ENCODE data around the gene UBL4B.

Gene UBL4B

GRCh38 chr1:110089561-110090275 lies 22.5 kb upstream of the UBL4B start:
- no peak for TF ChIP-seq CREB1 (IDR thresholded peaks at IDR 0.05; ENCODE audit: low read depth)
- no peak for TF ChIP-seq CEBPB (IDR thresholded peaks at IDR 0.05)
- no peak for TF ChIP-seq MAX (IDR thresholded peaks at IDR 0.05)
- TF ChIP-seq YY1 (IDR thresholded peaks at IDR 0.05; ENCODE audit: low read depth), result no peak
- TF ChIP-seq REST (IDR thresholded peaks at IDR 0.05; ENCODE audit: low read depth), result no peak
- no peak for TF ChIP-seq TEAD4 (IDR thresholded peaks at IDR 0.05)
- no peak for TF ChIP-seq TAF1 (IDR thresholded peaks at IDR 0.05; ENCODE audit: low read depth)
- no peak for TF ChIP-seq TCF12 (IDR thresholded peaks at IDR 0.05; ENCODE audit: low read depth)
- no peak for TF ChIP-seq EGR1 (IDR thresholded peaks at IDR 0.05)
- TF ChIP-seq RAD21 (IDR thresholded peaks at IDR 0.05; ENCODE audit: low read depth), result no peak
- TF ChIP-seq FOXM1 (IDR thresholded peaks at IDR 0.05; ENCODE audit: borderline replicate concordance, low read depth), result no peak
- TF ChIP-seq NFIC (IDR thresholded peaks at IDR 0.05), result no peak
- no peak for TF ChIP-seq EP300 (IDR thresholded peaks at IDR 0.05; ENCODE audit: borderline replicate concordance)

- TF ChIP-seq RAD21 (IDR thresholded peaks at IDR 0.05; ENCODE audit: low read depth), result no peak
- TF ChIP-seq TCF12 (IDR thresholded peaks at IDR 0.05; ENCODE audit: low read depth), result no peak
- no peak for TF ChIP-seq EGR1 (IDR thresholded peaks at IDR 0.05)
- no peak for TF ChIP-seq TEAD4 (IDR thresholded peaks at IDR 0.05)
- TF ChIP-seq TAF1 (IDR thresholded peaks at IDR 0.05; ENCODE audit: low read depth), result no peak
- TF ChIP-seq EP300 (IDR thresholded peaks at IDR 0.05; ENCODE audit: borderline replicate concordance), result no peak
- TF ChIP-seq USF1 (IDR thresholded peaks at IDR 0.05), result no peak
- TF ChIP-seq YY1 (IDR thresholded peaks at IDR 0.05; ENCODE audit: low read depth), result no peak
- no peak for TF ChIP-seq ZBTB7A (IDR thresholded peaks at IDR 0.05; ENCODE audit: low read depth)
- no peak for TF ChIP-seq MAX (IDR thresholded peaks at IDR 0.05)
- TF ChIP-seq FOXM1 (IDR thresholded peaks at IDR 0.05; ENCODE audit: borderline replicate concordance, low read depth), result no peak
- no peak for TF ChIP-seq NFIC (IDR thresholded peaks at IDR 0.05)
- no peak for TF ChIP-seq CREB1 (IDR thresholded peaks at IDR 0.05; ENCODE audit: low read depth)
- no peak for TF ChIP-seq CEBPB (IDR thresholded peaks at IDR 0.05)
- no peak for TF ChIP-seq REST (IDR thresholded peaks at IDR 0.05; ENCODE audit: low read depth)
Measured at GRCh38 chr1:110091381-110091780, 20.9 kb upstream of the UBL4B start.

GRCh38 chr1:110091791-110092190 lies 20.5 kb upstream of the UBL4B start:
- no peak for TF ChIP-seq EGR1 (IDR thresholded peaks at IDR 0.05)
- TF ChIP-seq NFIC (IDR thresholded peaks at IDR 0.05), result no peak
- TF ChIP-seq FOXM1 (IDR thresholded peaks at IDR 0.05; ENCODE audit: borderline replicate concordance, low read depth), result no peak
- TF ChIP-seq YY1 (IDR thresholded peaks at IDR 0.05; ENCODE audit: low read depth), result no peak
- no peak for TF ChIP-seq CREB1 (IDR thresholded peaks at IDR 0.05; ENCODE audit: low read depth)
- TF ChIP-seq TAF1 (IDR thresholded peaks at IDR 0.05; ENCODE audit: low read depth), result no peak
- no peak for TF ChIP-seq EP300 (IDR thresholded peaks at IDR 0.05; ENCODE audit: borderline replicate concordance)
- TF ChIP-seq ZBTB7A (IDR thresholded peaks at IDR 0.05; ENCODE audit: low read depth), result no peak
- no peak for TF ChIP-seq TCF12 (IDR thresholded peaks at IDR 0.05; ENCODE audit: low read depth)
- no peak for TF ChIP-seq TEAD4 (IDR thresholded peaks at IDR 0.05)
- no peak for TF ChIP-seq CEBPB (IDR thresholded peaks at IDR 0.05)

- TF ChIP-seq NFIC (IDR thresholded peaks at IDR 0.05) (no peak), CREB1 (IDR thresholded peaks at IDR 0.05; ENCODE audit: low read depth) (no peak)
Measured at GRCh38 chr1:110092991-110093390, 19.3 kb upstream of the UBL4B start.

- TF ChIP-seq CREB1 (IDR thresholded peaks at IDR 0.05; ENCODE audit: low read depth), result no peak
- no peak for TF ChIP-seq EGR1 (IDR thresholded peaks at IDR 0.05)
- TF ChIP-seq ZBTB7A (IDR thresholded peaks at IDR 0.05; ENCODE audit: low read depth), result no peak
- no peak for TF ChIP-seq RAD21 (IDR thresholded peaks at IDR 0.05; ENCODE audit: low read depth)
- no peak for TF ChIP-seq REST (IDR thresholded peaks at IDR 0.05; ENCODE audit: low read depth)
- TF ChIP-seq CEBPB (IDR thresholded peaks at IDR 0.05), result no peak
- TF ChIP-seq FOXM1 (IDR thresholded peaks at IDR 0.05; ENCODE audit: borderline replicate concordance, low read depth), result no peak
- no peak for TF ChIP-seq USF1 (IDR thresholded peaks at IDR 0.05)
- no peak for TF ChIP-seq TEAD4 (IDR thresholded peaks at IDR 0.05)
- no peak for TF ChIP-seq TAF1 (IDR thresholded peaks at IDR 0.05; ENCODE audit: low read depth)
- TF ChIP-seq NFIC (IDR thresholded peaks at IDR 0.05), result no peak
- TF ChIP-seq MAX (IDR thresholded peaks at IDR 0.05), result no peak
Measured at GRCh38 chr1:110094931-110095654, 17.1 kb upstream of the UBL4B start.
